Spleen (tissue), 7 donors: ENCODE results near the gene TRIP6.

Source experiments
- CTCF ChIP-seq, 11 experiments: fragments of 200-600 bp in 7 of 11; fragments of 450-650 bp in 4 of 11; sonication (generic) in 4 of 11; IDR thresholded peaks in 8 of 11; conservative IDR thresholded peaks in 3 of 11; 1 replicate in 7 of 11; 2 replicates in 4 of 11; pipeline versions ENCODE4 v1.4.0 to v1.8.0; 2016 to 2021; ENCODE audit warnings: antibody characterized with exemption in 11 of 11, inconsistent platforms in 4 of 11, mild to moderate bottlenecking in 1 of 11
- POLR2A ChIP-seq, 3 donors: fragments of 450-650 bp; IDR thresholded peaks; one replicate each; pipeline ENCODE4 v1.5.1; 2017; ENCODE audit warnings: antibody characterized with exemption in 3 of 3, mild to moderate bottlenecking in 1 of 3
- POLR2AphosphoS5 ChIP-seq, 3 donors: sonication (generic); formaldehyde crosslinking; IDR thresholded peaks; one replicate each; pipeline ENCODE4 v1.5.1; 2017; ENCODE audit warnings: antibody characterized with exemption in 3 of 3
- donor health status: DM: no; HTN: no; CAD: no; lungs with moderate emphysema.
- donor health status: DM: no; HTN: no; CAD: no.
- donor health status: DM: no; HTN: no; CAD: no.

GRCh38 chr7:100891568-100892247 is 24.5 kb downstream of the TRIP6 start:
- TF ChIP-seq CTCF (IDR thresholded peaks at IDR 0.05 in 8 of 11, conservative IDR thresholded peaks at IDR 0.05 in 3 of 11) = no peak
- no peak for TF ChIP-seq POLR2A (IDR thresholded peaks at IDR 0.05)
- no peak for TF ChIP-seq POLR2AphosphoS5 (IDR thresholded peaks at IDR 0.05)
